ENCODE measurements around the gene LILRB5.

The LILRB5 gene

GRCh38 chr19:54211235-54211634 lies 45.8 kb downstream of the LILRB5 start:
- no peak for TF ChIP-seq CTCF (IDR thresholded peaks at IDR 0.05)
- Histone ChIP-seq H3K36me3 (ENCODE audit: control insufficient read depth, insufficient read depth, low read length) (no peaks in the 10 kb centered on the region), H3K27ac (no peak overlapping the region), H2AFZ (no peak overlapping the region), H3K4me3 (ENCODE audit: low read depth, low read length) (no peak overlapping the region), H3K4me2 (ENCODE audit: low read length) (no peak overlapping the region), H3K4me1 (no peaks in the 10 kb centered on the region), H3K9ac (no peak overlapping the region), H3K27me3 (ENCODE audit: control insufficient read depth, insufficient read depth, low read length) (no peaks in the 10 kb centered on the region), H3K9me3 (ENCODE audit: control insufficient read depth, low read length) (no peaks in the 10 kb centered on the region), H3K79me2 (peaks cover 8% of the 10 kb centered on the region)

- Histone ChIP-seq H3K9ac (no peak overlapping the region), H3K27me3 (ENCODE audit: control insufficient read depth, insufficient read depth, low read length) (no peaks in the 10 kb centered on the region), H3K79me2 (peaks cover 15% of the 10 kb centered on the region), H3K9me3 (ENCODE audit: control insufficient read depth, low read length) (no peaks in the 10 kb centered on the region), H3K27ac (no peak overlapping the region), H3K4me2 (ENCODE audit: low read length) (no peak overlapping the region), H3K36me3 (ENCODE audit: control insufficient read depth, insufficient read depth, low read length) (no peaks in the 10 kb centered on the region), H2AFZ (no peak overlapping the region), H3K4me1 (peaks cover 5% of the 10 kb centered on the region), H3K4me3 (ENCODE audit: low read depth, low read length) (no peak overlapping the region)
- no peak for TF ChIP-seq CTCF (IDR thresholded peaks at IDR 0.05)
Observed at GRCh38 chr19:54209811-54210494, 47.1 kb downstream of the LILRB5 start.

GRCh38 chr19:54209058-54209810 lies 47.8 kb downstream of the LILRB5 start:
- no peak overlapping the region for H3K9ac ChIP-seq
- peak overlapping the region; percentile 24 for H3K27ac ChIP-seq
- peaks cover 7% of the 10 kb centered on the region for H3K4me1 ChIP-seq
- H3K79me2 ChIP-seq = peaks cover 20% of the 10 kb centered on the region
- H3K27me3 ChIP-seq (ENCODE audit: control insufficient read depth, insufficient read depth, low read length) = no peaks in the 10 kb centered on the region
- no peaks in the 10 kb centered on the region for H3K9me3 ChIP-seq (ENCODE audit: control insufficient read depth, low read length)
- H3K4me2 ChIP-seq (ENCODE audit: low read length) = no peak overlapping the region
- H3K36me3 ChIP-seq (ENCODE audit: control insufficient read depth, insufficient read depth, low read length) = no peaks in the 10 kb centered on the region
- TF ChIP-seq CTCF (IDR thresholded peaks at IDR 0.05) = no peak
- no peak overlapping the region for H2AFZ ChIP-seq
- no peak overlapping the region for H3K4me3 ChIP-seq (ENCODE audit: low read depth, low read length)

GRCh38 chr19:54208784-54209057 lies 48.4 kb downstream of the LILRB5 start:
- H3K4me1 ChIP-seq = peaks cover 7% of the 10 kb centered on the region

More at GRCh38 chr19:54208784-54209057, 48.4 kb downstream of the LILRB5 start:
- H3K9ac ChIP-seq = no peak overlapping the region
- no peaks in the 10 kb centered on the region for H3K9me3 ChIP-seq (ENCODE audit: control insufficient read depth, low read length)
- peak overlapping the region; percentile 22 for H3K27ac ChIP-seq
- H3K4me2 ChIP-seq (ENCODE audit: low read length) = no peak overlapping the region
- no peaks in the 10 kb centered on the region for H3K36me3 ChIP-seq (ENCODE audit: control insufficient read depth, insufficient read depth, low read length)
- TF ChIP-seq CTCF (IDR thresholded peaks at IDR 0.05) = no peak
- no peaks in the 10 kb centered on the region for H3K27me3 ChIP-seq (ENCODE audit: control insufficient read depth, insufficient read depth, low read length)
- H2AFZ ChIP-seq = no peak overlapping the region
- peaks cover 25% of the 10 kb centered on the region for H3K79me2 ChIP-seq
- no peak overlapping the region for H3K4me3 ChIP-seq (ENCODE audit: low read depth, low read length)
